Renal pelvis (tissue), 4 donors: ENCODE data around the gene RPS5. TPM values are rescaled to one million over a fixed set of nuclear protein-coding genes. Genes with fewer than 3 reads are reported as not detected.
"Not testable (repeated sequence)": the region's sequence is repeated elsewhere in the genome, so short reads cannot be mapped to it uniquely, and the experiment has no call there.

Experiments
- DNase-seq: peaks from one replicate; pipeline ENCODE4 v3.0.0-alpha.2; 2013
- polyA plus RNA-seq, 3 donors: library from polyadenylated mRNA; unstranded; fragments of 120-200 nt; gene quantifications; one replicate each; pipeline ENCODE4 v1.2.1, GENCODE V29; 2013; ENCODE audit not compliant: insufficient read length in 3 of 3

Gene RPS5
- polyA plus RNA-seq, 3 donors, result 960 to 1,160 (median 1,095) TPM

DNA sequence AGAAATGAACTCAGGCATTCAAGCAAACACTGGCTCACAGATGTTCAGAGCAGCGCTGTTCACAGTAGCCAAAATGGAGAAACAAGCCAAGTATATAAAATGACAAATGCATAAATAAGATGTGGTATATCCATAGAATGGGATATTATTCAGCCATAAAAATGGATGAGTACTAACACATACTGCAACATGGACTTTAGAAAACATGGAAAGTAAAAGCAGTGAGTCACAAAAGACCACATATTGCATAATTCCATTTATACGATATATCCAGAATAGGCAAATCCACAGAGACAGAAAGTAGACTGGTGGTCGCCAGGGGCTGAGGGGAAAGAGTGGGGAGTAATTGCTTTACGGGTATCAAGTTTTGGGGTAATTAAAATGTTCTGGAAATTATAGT lies 12.9 kb upstream of the RPS5 start:
- no peak for DNase-seq

DNA sequence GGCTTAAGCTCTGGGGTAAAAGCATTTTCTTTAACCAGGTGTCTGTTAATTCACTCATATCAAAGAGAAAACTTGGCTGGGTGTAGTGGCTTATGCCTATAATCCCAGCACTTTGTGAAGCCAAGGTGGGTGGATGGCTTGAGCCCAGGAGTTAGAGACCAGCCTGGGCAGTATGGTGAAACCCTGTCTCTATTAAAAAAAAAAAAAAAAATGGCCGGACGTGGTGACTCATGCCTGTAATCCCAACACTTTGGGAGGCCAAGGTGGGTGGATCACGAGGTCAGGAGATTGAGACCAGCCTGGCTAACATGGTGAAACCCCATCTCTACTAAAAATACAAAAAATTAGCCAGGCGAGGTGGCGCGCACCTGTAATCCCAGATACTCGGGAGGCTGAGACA lies 10.3 kb upstream of the RPS5 start:
- not testable (repeated sequence) for DNase-seq

DNA sequence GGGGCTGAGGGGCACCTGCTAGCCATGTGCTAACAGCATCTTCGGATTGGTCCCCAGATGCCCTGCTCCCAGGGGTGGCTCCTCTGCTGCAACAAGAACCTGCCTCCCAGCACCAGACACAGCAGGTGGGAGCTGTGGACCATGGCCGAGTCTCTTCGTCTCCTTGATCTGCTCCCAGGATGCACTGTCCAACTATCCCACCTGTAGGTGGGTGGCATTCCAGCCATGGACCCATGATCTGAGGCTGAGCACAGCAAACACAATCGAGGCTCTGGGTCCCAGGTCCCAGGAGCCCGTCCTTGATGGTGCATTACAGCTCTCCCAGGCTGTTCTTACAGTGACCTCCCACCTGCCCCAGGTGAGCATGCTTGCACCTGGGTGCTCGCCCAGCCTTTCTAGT lies 7.8 kb upstream of the RPS5 start:
- no peak for DNase-seq

DNA sequence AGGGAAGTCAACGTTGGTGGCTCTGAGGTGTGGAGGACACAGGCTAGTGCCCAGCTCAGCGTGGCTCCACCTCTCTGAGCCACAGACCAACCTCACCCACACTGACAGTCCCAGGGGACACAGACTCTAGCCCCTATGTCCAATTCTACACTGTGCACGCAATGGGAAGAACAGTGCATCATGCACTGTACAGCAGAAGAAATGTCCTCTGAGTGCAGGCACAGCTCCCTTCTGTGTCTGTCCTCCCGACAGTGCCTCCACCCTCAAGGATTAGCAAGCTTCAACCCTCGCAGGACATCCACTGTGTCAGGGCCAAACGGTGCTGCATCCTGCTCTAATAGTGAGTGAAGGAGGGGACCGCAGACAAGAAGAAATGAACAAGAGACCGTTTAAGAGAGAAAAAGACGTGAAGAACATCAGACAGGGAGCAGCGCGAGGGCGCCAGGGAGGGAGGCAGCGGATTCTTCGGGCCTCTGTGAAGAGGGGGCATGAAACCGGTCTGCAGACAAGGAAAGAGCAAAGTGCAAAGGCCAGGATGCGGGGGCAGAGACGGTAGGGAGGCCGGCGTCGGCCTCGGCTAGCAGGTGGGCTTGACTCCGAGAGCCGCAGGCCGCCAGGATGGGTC lies 6.9 kb upstream of the RPS5 start:
- no peak for DNase-seq

DNA sequence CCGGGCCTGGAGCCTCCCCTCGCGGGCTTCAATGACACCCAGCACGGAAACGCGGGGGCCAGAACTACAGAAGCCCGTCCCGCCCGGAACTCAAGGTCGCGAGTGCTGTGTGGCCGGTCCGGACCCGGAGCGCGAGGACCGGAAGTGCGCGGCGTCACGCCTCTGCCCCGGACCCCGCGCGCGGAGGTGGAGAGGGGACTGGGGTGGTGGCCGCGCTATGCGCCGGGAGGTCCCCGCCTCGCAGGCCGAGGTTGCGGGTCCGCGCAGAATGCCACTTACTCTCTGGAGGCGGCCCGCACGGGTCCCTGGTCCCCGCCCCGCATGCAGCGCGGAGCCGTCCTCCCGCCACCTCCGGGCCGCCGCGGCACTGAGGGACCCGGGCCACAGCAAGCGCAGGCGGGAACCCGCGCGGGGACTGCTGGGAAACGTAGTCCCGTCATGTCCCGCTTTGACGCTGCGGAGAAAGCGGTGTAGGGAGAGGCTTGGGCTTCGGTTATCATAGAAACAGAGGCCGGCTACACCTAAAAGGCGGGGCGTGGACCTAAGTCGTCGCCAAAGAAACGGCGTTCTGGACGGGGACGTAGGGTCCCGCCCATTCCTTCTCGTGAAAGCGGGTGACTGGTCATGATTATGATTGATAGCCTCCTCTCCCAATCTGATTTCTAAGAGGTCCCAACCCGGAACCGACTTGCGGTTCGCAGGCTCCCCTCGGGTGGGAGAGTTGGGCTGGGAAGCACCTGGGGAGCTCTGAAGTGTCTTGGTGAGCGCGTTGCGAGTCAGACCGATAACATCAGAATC lies 6.2 kb upstream of the RPS5 start, which contains the start of gene ZNF837:
Gene ZNF837 (minus strand): TSS at position 369 of the 798 bp plus-strand sequence. CDS start 11,698 bp downstream, outside the sequence.
- DNase-seq, result peak; percentile 100

DNA sequence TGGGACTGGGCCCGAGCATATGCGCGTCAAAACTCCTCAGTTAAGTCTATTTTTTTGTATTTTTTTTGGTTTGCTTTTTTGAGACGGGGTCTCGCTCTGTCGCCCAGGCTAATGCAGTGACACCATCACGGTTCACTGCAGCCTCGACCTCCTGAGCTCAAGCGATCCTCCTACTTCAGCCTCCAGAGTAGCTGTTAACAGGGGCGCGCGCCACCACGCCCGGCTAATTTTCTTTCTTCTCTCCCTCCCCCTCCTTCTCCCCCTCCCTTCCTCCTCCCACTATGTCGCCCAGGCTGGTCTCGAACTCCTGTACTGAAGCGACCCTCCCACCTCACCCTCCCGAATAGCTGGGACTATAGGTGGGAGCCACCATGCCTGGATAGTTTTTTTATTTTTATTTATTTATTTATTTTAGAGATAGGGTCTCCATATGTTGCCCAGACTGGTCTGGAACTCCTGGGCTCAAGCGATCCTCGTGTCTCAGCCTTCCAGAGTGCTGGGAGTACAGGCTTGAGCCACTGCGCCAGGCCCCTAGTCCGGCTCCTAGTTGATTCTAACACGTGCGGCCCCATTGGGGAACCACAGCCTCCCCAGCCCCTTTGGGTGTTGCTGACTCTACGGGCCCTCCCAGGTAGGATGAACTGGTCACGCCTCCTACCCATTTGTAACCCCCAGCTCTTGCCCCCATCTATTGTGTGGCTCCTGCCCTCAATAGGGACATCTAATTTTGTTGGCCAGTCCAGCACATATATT lies 5.4 kb upstream of the RPS5 start:
- no peak for DNase-seq

DNA sequence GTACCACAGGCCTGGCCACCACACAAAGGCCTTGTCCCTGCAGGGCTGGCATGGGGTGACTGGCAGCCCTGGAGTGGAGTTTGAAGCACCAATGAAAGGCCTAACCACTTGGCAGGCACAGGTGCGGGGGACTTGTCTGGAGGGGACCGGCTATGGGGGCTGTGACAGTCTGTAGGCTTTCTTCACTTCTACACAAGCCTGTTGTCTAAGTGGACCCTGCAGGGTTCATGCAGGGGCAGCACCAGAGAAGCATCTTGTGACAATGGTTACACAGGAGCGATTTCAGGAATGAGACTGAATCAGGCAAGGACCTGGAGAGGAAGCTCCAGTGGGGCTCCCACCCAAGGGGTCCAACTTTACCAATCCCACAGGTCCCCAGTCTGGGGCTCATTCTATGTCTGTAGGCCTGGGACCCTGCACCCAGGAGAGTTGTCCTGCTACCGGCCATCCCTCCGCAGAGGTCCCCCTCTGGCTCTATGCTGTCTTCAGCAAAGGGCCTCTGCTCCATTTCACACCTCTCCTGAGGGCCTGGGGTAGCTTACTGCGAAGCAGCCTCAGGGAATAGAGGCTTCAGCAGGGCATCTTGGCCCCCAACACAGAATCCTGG lies 4.0 kb upstream of the RPS5 start:
- no peak for DNase-seq

DNA sequence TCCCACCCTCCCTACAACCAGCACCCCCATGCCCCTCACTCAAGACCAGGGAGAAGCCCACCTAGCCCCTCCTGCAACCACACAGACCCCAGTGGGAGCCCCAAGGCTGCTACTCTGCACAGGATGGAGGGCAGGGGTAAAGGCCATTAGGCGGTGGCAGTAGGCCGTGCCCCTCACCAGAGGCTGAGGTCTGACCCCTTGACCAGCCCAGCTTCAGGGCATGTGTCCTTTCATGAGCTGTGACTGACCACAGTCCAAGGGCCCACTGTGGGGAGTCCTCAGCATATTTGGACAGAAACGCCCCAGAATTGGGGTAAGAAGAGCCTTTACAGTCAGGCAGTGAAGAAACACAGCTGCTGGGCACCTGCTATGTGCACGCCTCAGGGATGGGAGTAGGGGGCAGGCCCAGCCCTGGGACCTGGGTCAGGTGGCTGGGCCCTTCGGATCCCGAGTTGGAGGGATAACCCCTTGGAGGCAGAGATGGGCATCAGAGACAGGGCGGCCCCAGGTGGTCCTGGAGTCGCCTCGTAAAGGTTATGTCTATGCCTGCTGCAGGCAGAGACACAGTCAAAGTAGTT lies 1.7 kb upstream of the RPS5 start:
- DNase-seq, result no peak

DNA sequence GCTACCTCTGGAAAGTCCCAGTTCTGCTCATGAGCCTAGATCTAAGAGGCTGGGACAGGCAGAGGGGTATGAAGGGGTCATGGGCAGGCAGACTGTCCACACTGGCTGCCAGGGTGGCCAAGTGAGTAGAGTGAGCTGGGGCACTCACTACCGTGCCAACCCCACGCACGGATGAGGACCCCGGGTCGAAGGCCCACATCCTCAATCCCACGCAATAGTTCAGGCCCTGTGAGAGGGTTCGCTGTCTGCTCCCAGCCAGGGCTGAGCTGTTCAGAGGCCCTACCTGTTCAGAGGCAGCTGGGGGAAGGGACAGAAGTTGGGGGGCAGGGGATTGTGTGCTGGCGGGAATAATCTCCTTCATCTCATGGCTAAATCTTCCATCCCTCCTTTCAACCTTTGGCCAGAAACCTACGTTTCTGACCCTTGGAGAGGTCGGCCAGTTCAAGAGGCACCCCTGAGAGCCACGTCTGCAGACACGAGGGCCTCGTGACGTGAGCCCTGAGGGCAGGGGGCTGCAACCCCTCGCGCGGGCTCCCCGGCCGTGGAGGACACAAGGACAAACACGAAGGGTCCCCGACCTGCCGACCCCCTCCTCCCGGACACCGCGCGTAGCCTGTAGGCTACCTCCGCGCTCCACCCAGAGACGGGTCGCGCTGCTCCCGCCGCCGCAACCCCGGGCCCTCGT lies 1.0 kb upstream of the RPS5 start:
- DNase-seq, result no peak

DNA sequence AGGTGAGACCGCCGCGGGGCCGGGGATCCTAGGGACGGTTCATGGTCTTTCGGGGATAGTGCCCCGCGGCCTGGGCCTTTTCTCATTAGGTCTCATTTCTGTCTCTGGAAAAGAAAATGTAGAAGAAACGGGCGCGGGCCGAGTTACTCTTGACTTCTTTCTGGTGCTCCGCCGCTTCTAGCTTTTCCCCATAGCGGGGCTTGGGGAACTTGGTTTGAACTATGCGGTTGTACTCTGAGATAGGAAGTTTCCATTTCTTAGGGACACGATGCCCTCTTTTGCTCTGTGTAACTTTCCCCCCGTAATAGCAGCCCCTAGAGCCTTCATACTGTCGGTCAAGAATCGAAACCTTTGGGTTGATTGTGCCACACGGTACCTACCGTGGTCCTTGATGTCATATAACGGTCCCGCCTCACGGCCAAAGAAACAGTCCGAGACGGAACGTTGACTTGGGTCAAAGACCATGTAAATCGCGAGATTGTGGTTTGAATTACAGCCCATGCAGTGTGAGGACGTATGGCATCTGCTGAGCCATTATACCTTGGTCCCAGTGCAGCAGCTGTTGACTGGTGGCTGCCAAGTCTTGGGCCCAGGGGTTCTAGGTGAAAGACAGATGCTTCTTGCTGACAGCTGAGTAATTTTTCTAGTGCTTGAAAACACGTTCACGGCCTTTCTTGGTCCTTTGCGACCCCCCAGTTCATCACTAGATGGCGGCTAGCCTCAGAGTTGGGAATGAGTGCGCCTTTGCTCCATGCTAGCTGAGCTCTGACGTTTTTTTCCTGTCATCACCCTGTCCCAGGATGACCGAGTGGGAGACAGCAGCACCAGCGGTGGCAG lies 487 bp downstream of the RPS5 start:
- DNase-seq, result no peak

DNA sequence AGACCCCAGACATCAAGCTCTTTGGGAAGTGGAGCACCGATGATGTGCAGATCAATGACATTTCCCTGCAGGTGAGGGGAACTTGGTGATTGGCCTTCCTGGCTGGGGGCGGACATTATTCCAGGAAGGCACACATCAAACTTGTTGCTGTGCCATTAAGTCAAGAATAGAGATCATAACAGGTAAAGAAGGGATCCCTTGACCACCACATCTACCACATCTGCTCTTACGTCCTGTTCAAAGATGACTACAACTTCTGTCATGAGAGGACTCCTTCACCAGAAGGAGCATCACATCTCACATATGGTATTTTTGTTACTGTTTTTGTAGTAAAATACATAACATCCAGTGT lies 1.1 kb downstream of the RPS5 start:
- DNase-seq, result no peak

DNA sequence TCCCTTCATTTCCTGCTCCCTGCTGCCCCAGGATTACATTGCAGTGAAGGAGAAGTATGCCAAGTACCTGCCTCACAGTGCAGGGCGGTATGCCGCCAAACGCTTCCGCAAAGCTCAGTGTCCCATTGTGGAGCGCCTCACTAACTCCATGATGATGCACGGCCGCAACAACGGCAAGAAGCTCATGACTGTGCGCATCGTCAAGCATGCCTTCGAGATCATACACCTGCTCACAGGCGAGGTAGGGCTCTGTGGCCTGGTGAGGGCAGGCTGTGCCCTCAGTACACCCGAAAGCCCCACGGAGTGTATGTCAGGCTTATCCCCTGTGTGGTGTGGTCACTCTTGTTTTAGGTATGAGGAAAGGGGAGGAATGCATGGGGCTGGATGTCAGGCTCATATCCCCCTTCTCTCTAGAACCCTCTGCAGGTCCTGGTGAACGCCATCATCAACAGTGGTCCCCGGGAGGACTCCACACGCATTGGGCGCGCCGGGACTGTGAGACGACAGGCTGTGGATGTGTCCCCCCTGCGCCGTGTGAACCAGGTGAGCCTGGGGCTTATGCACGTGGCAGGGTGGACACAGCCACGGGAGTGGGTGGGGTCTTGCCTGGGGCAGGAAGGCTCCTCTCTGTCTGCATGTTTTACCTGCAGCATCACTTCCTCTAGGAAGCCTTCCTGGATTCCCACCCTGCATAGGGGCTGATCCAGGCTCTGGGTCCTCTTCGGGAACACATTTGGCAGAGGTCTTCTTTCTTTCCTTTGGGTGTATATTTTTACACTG lies 6.1 kb downstream of the RPS5 start:
- DNase-seq, result no peak

DNA sequence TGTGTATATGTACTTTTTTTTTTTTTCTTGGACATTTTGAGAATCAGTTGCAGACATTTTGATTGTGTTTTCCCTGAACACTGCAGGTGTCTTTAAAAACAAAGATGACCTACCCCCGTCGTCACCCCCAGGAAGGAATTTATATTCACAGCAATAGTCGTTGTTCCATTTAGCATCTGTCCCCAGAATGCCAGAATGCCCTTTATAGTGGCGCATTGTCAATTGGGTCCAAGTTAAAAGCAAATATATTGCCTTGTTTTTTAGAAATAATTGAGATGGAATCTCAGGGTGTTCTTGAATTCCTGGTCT lies 6.6 kb downstream of the RPS5 start:
- DNase-seq, result no peak

DNA sequence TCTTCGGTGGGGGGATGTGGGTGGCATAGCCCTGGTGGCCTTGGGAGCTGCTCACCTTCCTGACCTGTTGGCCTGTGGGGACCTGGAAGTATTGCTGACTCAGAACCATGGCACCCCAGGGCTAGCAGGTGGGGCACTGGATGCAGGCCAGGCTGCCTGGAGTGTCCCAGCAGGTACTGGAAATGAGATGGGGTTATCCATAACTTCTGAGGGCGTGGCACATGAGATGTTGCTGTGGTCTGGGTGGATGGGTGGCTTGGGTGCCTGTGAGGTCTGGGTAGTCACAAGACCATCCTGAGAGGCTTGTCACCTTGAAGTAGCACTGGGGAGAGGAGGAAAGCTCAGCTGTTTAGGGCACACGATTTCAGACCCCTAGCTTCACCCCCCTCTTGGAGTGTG lies 7.8 kb downstream of the RPS5 start:
- DNase-seq, result no peak

DNA sequence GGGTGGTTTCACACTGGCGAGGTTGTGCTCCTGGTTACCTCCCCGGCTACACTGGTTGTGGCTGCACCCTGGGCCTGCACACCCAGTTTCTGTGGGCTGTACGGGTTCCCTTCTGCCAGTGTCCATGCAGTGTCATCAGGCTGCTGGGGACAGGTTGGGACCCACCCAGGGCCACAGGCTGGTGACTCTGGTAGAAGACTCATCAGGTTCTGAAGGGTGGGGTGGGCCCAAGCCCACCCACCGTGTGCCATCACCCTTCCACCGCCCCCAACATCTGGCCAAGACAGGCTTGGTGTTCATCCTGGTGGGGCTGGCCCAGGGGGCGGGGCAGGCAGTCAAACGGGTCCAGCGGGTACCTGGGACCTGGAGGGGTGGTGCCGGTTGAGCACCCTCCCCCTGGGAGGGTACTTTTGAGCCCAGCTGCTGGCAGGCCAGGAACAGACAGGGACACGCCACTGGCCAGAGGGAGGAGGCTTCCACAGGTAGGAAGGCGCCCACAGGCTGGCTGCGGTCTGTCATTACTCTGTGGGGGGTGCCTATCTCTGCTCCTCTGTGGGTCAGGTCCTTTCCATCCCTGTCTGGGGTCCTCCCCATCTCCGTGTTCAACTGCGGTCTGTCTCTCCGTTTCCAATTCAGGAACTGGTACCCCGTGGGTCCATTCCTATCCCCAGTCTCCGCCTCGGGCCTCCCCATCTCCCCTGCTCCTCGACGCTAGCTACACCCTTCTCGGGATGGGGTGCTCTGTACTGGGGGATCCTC lies 8.3 kb downstream of the RPS5 start, which contains the start of gene RNF225:
Gene RNF225 (plus strand): TSS at position 437 of the 759 bp plus-strand sequence. CDS start 434 bp downstream, outside the sequence.
- DNase-seq, result no peak

DNA sequence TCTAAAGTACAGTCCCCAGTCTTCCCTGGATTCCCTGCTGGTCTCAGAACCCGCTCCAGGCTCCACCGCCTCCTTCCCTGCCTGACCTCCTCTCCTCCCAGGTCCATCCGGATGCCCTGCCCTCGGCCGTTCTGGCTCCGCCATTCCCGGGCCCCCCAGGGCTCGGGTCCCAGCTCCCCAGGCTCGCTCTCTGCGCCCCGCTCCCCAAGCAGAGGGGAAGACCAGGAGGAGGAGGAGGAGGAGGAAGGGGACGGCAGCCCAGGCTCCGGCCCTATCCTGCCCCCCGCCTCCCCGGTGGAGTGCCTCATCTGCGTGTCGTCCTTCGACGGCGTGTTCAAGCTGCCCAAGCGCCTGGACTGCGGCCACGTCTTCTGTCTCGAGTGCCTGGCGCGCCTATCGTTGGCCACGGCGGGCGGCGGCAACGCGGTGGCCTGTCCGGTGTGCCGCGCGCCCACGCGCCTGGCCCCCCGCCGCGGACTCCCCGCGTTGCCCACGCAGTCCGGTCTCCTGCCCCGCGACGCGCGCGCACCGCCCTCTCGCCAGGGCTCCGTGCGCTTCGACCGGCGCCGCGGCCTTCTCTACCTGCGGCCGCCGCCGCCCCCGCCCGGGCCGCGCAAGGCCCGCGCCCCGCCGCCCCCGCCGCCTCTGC lies 9.0 kb downstream of the RPS5 start:
- no peak for DNase-seq

DNA sequence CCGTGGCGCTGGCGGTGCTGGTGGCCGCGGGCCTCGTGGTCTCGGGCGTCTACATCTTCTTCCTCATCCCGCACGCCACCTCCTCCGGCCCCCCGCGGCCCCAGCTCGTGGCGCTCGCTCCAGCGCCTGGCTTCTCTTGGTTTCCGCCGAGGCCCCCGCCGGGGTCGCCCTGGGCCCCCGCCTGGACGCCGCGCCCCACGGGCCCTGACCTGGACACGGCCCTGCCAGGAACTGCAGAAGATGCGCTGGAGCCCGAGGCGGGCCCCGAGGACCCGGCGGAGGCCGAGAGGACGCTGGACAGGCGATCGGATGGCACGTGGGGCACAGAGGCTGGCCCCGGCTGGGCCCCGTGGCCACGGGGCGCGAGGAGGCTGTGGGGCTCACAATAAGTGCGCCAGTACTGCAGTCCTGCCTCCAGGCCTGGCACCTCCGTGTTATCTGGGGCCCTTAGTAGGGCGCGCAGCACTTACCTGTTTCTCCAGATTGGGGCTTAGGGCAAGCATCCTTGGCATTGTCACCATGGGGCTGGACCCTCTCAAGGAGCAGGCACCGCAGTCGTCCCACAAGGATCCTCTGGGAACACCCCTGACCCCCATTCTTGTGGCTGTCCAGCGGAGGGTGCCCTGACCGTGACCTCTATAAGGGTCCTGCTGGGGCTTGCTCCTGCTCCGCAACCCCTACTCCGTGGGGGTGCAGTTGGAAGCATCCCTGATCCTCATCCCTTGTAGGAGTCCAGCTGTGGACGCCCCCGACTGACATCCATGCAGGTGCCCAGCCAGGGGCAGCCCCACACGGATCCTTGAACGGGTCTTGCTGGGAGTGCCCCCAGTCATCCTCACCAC lies 9.8 kb downstream of the RPS5 start:
- no peak for DNase-seq
